UCSD-AML1 (cell line): Measurements from ENCODE around the gene C22orf31.
A peak's percentile ranks its signal among the peaks of the same experiment; 100 is the strongest.

Source experiments
- DNase-seq: peaks from one replicate; lab custom pipeline; 2025; ENCODE audit not compliant: unreplicated experiment; lab: John Stamatoyannopoulos, UW

The C22orf31 gene

GRCh38 chr22:29081517-29082236 is 20.0 kb upstream of the C22orf31 start:
- DNase-seq = no peak

- no peak for DNase-seq
Observed at GRCh38 chr22:29080106-29080975, 18.7 kb upstream of the C22orf31 start.

GRCh38 chr22:29079218-29079901 is 17.7 kb upstream of the C22orf31 start:
- no peak for DNase-seq

GRCh38 chr22:29078869-29079207 is 17.2 kb upstream of the C22orf31 start:
- no peak for DNase-seq

GRCh38 chr22:29078036-29078868 is 16.6 kb upstream of the C22orf31 start:
- no peak for DNase-seq

- DNase-seq = no peak
Observed at GRCh38 chr22:29074276-29074772, 12.7 kb upstream of the C22orf31 start.

GRCh38 chr22:29073618-29074275 is 12.1 kb upstream of the C22orf31 start:
- no peak for DNase-seq

- no peak for DNase-seq
Observed at GRCh38 chr22:29072979-29073617, 11.5 kb upstream of the C22orf31 start, which contains the start of gene KREMEN1. TSS of gene KREMEN1 (plus strand) at chr22:29073035. CDS start at chr22:29073131, 96 bp downstream.

GRCh38 chr22:29072193-29072978 is 10.8 kb upstream of the C22orf31 start:
- DNase-seq = peak; percentile 75

- no peak for DNase-seq
Observed at GRCh38 chr22:29071261-29072045, 9.8 kb upstream of the C22orf31 start.

- DNase-seq = no peak
Observed at GRCh38 chr22:29070490-29070889, 8.9 kb upstream of the C22orf31 start.

GRCh38 chr22:29069463-29069862 is 7.8 kb upstream of the C22orf31 start:
- DNase-seq = no peak

- no peak for DNase-seq
Observed at GRCh38 chr22:29065468-29066190, 4.0 kb upstream of the C22orf31 start.

GRCh38 chr22:29062286-29062821 is 723 bp upstream of the C22orf31 start:
- no peak for DNase-seq

GRCh38 chr22:29060931-29061330 is 700 bp downstream of the C22orf31 start:
- no peak for DNase-seq

- no peak for DNase-seq
Observed at GRCh38 chr22:29060251-29060869, 1.3 kb downstream of the C22orf31 start.

- no peak for DNase-seq
Observed at GRCh38 chr22:29056472-29056871, 5.2 kb downstream of the C22orf31 start.
